WTC11 (cell line): ENCODE data around the gene DAB1.

Experiments
- CREM ChIP-seq: sonication (generic); formaldehyde crosslinking; IDR thresholded peaks from 2 replicates; pipeline ENCODE4 v1.8.1; 2022; ENCODE audit warnings: mild to moderate bottlenecking, missing genetic modification reagents, moderate library complexity
- E2F1 ChIP-seq: sonication (generic); formaldehyde crosslinking; IDR thresholded peaks from 2 replicates; pipeline ENCODE4 v1.8.0; 2022; ENCODE audit warnings: mild to moderate bottlenecking, missing genetic modification reagents
- ESRRA ChIP-seq: sonication (generic); formaldehyde crosslinking; IDR thresholded peaks from 2 replicates; pipeline ENCODE4 v1.8.1; 2022; ENCODE audit warnings: mild to moderate bottlenecking, missing genetic modification reagents, borderline replicate concordance
- RORB ChIP-seq: fragments of 250-450 bp; sonication (Bioruptor Pico); IDR thresholded peaks from 2 replicates; pipeline ENCODE4 v1.9.0; 2021; ENCODE audit warnings: mild to moderate bottlenecking
- TCF7 ChIP-seq: sonication (generic); formaldehyde crosslinking; IDR thresholded peaks from 2 replicates; pipeline ENCODE4 v1.8.0; 2022; ENCODE audit warnings: mild to moderate bottlenecking, low read depth, missing genetic modification reagents, moderate library complexity
- TEAD4 ChIP-seq: sonication (generic); formaldehyde crosslinking; IDR thresholded peaks from 2 replicates; pipeline ENCODE4 v1.8.0; 2022; ENCODE audit warnings: mild to moderate bottlenecking, missing genetic modification reagents
- ZBTB21 ChIP-seq: sonication (generic); formaldehyde crosslinking; IDR thresholded peaks from 2 replicates; pipeline ENCODE4 v1.8.1; 2023; ENCODE audit warnings: mild to moderate bottlenecking, missing genetic modification reagents, borderline replicate concordance
- TF ChIP-seq, protein P1 (sequence below): sonication (generic); formaldehyde crosslinking; conservative IDR thresholded peaks from 2 replicates; pipeline ENCODE4 v1.8.1; 2022; ENCODE audit warnings: mild to moderate bottlenecking, missing genetic modification reagents
- TF ChIP-seq, protein P2 (sequence below): fragments of 200-600 bp; IDR thresholded peaks from 2 replicates; pipeline ENCODE4 v1.8.0; 2022; ENCODE audit warnings: antibody characterized with exemption
- TF ChIP-seq, protein P3 (sequence below): sonication (generic); formaldehyde crosslinking; IDR thresholded peaks from 2 replicates; pipeline ENCODE4 v1.8.0; 2022; ENCODE audit warnings: mild to moderate bottlenecking, missing genetic modification reagents
- TF ChIP-seq, protein P4 (sequence below): sonication (generic); formaldehyde crosslinking; IDR thresholded peaks from 2 replicates; pipeline ENCODE4 v1.8.1; 2023; ENCODE audit warnings: mild to moderate bottlenecking, moderate library complexity, missing genetic modification reagents

DNA sequence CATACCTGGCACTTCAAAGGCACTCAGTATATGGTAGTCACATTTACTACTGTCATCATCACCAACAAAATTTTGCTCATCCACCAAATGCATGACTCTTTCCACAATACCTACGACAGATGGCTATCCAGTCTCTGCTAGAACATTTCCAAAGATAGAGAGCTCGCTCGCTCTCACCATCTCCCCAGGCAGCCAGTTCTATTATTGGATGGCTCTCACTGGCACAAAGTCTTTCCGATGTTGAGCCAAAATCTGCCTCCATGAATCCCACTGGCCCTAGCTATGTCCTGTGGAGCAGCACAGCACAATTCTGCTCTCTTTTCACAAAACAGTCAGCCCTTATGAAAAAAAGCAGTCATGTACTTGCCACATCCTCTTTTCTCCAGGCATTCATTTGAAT is 102.1 kb downstream of the DAB1 start:
- TF ChIP-seq, protein P1, sequence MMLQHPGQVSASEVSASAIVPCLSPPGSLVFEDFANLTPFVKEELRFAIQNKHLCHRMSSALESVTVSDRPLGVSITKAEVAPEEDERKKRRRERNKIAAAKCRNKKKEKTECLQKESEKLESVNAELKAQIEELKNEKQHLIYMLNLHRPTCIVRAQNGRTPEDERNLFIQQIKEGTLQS = no peak
- TF ChIP-seq, protein P2, sequence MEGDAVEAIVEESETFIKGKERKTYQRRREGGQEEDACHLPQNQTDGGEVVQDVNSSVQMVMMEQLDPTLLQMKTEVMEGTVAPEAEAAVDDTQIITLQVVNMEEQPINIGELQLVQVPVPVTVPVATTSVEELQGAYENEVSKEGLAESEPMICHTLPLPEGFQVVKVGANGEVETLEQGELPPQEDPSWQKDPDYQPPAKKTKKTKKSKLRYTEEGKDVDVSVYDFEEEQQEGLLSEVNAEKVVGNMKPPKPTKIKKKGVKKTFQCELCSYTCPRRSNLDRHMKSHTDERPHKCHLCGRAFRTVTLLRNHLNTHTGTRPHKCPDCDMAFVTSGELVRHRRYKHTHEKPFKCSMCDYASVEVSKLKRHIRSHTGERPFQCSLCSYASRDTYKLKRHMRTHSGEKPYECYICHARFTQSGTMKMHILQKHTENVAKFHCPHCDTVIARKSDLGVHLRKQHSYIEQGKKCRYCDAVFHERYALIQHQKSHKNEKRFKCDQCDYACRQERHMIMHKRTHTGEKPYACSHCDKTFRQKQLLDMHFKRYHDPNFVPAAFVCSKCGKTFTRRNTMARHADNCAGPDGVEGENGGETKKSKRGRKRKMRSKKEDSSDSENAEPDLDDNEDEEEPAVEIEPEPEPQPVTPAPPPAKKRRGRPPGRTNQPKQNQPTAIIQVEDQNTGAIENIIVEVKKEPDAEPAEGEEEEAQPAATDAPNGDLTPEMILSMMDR = no peak
- TF ChIP-seq ZBTB21 (CRISPR knock-in tag) (no peak), RORB (CRISPR knock-in tag) (no peak), TEAD4 (no peak), E2F1 (CRISPR knock-in tag) (no peak), TCF7 (CRISPR knock-in tag) (no peak), CREM (no peak), ESRRA (CRISPR knock-in tag) (no peak)
- TF ChIP-seq, protein P3, sequence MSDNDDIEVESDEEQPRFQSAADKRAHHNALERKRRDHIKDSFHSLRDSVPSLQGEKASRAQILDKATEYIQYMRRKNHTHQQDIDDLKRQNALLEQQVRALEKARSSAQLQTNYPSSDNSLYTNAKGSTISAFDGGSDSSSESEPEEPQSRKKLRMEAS (CRISPR knock-in tag) = no peak
- TF ChIP-seq, protein P4, sequence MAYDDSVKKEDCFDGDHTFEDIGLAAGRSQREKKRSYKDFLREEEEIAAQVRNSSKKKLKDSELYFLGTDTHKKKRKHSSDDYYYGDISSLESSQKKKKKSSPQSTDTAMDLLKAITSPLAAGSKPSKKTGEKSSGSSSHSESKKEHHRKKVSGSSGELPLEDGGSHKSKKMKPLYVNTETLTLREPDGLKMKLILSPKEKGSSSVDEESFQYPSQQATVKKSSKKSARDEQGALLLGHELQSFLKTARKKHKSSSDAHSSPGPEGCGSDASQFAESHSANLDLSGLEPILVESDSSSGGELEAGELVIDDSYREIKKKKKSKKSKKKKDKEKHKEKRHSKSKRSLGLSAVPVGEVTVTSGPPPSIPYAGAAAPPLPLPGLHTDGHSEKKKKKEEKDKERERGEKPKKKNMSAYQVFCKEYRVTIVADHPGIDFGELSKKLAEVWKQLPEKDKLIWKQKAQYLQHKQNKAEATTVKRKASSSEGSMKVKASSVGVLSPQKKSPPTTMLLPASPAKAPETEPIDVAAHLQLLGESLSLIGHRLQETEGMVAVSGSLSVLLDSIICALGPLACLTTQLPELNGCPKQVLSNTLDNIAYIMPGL (CRISPR knock-in tag) = no peak
